MM.1S (cell line): ENCODE data around the gene CPXM1.
"Not testable (repeated sequence)": the region's sequence is repeated elsewhere in the genome, so short reads cannot be mapped to it uniquely, and the experiment has no call there.

Experiments
- DNase-seq: peaks from one replicate; pipeline ENCODE4 v3.0.0-alpha.2; 2015
- H2AFZ ChIP-seq: fragments of 300-600 bp; sonication (generic); 2 replicates; pipeline ENCODE4 v1.6.0; 2016; ENCODE audit warnings: antibody characterized with exemption, low read length
- H3F3A ChIP-seq: fragments of 300-600 bp; sonication (generic); 2 replicates; pipeline ENCODE4 v1.6.1; 2016; ENCODE audit warnings: mild to moderate bottlenecking, antibody characterized with exemption, low read length, moderate library complexity, mixed read lengths; ENCODE audit not compliant: insufficient read depth
- H3K27ac ChIP-seq: fragments of 300-600 bp; sonication (generic); 2 replicates; pipeline ENCODE4 v1.5.1; 2016; ENCODE audit warnings: mild to moderate bottlenecking, low read length
- H3K27me3 ChIP-seq: fragments of 300-600 bp; sonication (generic); replicated peaks from 2 replicates; pipeline ENCODE4 v1.6.0; 2016; ENCODE audit warnings: low read length; ENCODE audit not compliant: insufficient read depth
- H3K36me3 ChIP-seq: fragments of 300-600 bp; sonication (generic); replicated peaks from 2 replicates; pipeline ENCODE4 v1.6.1; 2016; ENCODE audit warnings: mild to moderate bottlenecking, low read length, mixed read lengths; ENCODE audit not compliant: insufficient read depth
- H3K4me1 ChIP-seq: fragments of 300-600 bp; sonication (generic); 2 replicates; pipeline ENCODE4 v1.6.1; 2016; ENCODE audit warnings: low read length, mixed read lengths
- H3K4me2 ChIP-seq: fragments of 300-600 bp; sonication (generic); 2 replicates; pipeline ENCODE4 v1.6.0; 2016; ENCODE audit warnings: low read depth, low read length
- H3K4me3 ChIP-seq: fragments of 300-600 bp; sonication (generic); 2 replicates; pipeline ENCODE4 v1.5.1; 2016; ENCODE audit warnings: low read length, mixed read lengths
- H3K79me2 ChIP-seq: fragments of 300-600 bp; sonication (generic); 2 replicates; pipeline ENCODE4 v1.6.1; 2016; ENCODE audit warnings: mixed run types, low read length, mixed read lengths
- H3K9ac ChIP-seq: fragments of 300-600 bp; sonication (generic); 2 replicates; pipeline ENCODE4 v1.6.1; 2016; ENCODE audit warnings: low read length, mixed read lengths
- H3K9me2 ChIP-seq: fragments of 300-600 bp; sonication (generic); replicated peaks from 2 replicates; pipeline ENCODE4 v1.6.1; 2016; ENCODE audit warnings: mild to moderate bottlenecking, low read length, mixed read lengths; ENCODE audit not compliant: insufficient read depth
- H3K9me3 ChIP-seq: fragments of 300-600 bp; sonication (generic); replicated peaks from 2 replicates; pipeline ENCODE4 v1.6.1; 2016; ENCODE audit warnings: mild to moderate bottlenecking, low read length, mixed read lengths; ENCODE audit not compliant: insufficient read depth
- H4K20me1 ChIP-seq: fragments of 300-600 bp; sonication (generic); 2 replicates; pipeline ENCODE4 v1.6.1; 2016; ENCODE audit warnings: mild to moderate bottlenecking, low read length, moderate library complexity, mixed read lengths; ENCODE audit not compliant: insufficient read depth
- CTCF ChIP-seq: fragments of 300-600 bp; sonication (generic); IDR thresholded peaks from 2 replicates; pipeline ENCODE4 v1.5.1; 2016; ENCODE audit warnings: antibody characterized with exemption, low read length, mixed read lengths
- EZH2 ChIP-seq: fragments of 300-600 bp; sonication (generic); optimal IDR thresholded peaks from 2 replicates; pipeline ENCODE3; 2017; ENCODE audit warnings: low read depth, mild to moderate bottlenecking, antibody characterized with exemption, low read length, mixed read lengths
- EZH2phosphoT487 ChIP-seq: fragments of 300-600 bp; sonication (generic); IDR thresholded peaks from 2 replicates; pipeline ENCODE4 v1.6.1; 2018; ENCODE audit warnings: antibody characterized with exemption, low read length

The CPXM1 gene

GRCh38 chr20:2835331-2835796, 34.9 kb upstream of the CPXM1 start:
- H3K27me3 ChIP-seq: no peaks in the 10 kb centered on the region
- H3K4me2 ChIP-seq: no peak overlapping the region
- H3K4me1 ChIP-seq: peaks cover 5% of the 10 kb centered on the region; the same call in 1 of the 2 replicates
- H3F3A ChIP-seq: no peaks in the 10 kb centered on the region
- H4K20me1 ChIP-seq: no peaks in the 10 kb centered on the region
- no peaks in the 10 kb centered on the region for H3K9me2 ChIP-seq
- H3K9ac ChIP-seq: no peak overlapping the region
- no peak overlapping the region for H2AFZ ChIP-seq
- no peaks in the 10 kb centered on the region for H3K9me3 ChIP-seq
- H3K79me2 ChIP-seq: no peaks in the 10 kb centered on the region
- H3K36me3 ChIP-seq: no peaks in the 10 kb centered on the region
- H3K27ac ChIP-seq: no peak overlapping the region
- TF ChIP-seq EZH2phosphoT487: no peak
- no peak for TF ChIP-seq CTCF
- TF ChIP-seq EZH2: no peak
- H3K4me3 ChIP-seq: no peak overlapping the region
- DNase-seq: no peak

GRCh38 chr20:2834401-2835110, 34.1 kb upstream of the CPXM1 start:
- no peaks in the 10 kb centered on the region for H3K27me3 ChIP-seq
- H2AFZ ChIP-seq: no peak overlapping the region
- H3K27ac ChIP-seq: no peak overlapping the region
- H3F3A ChIP-seq: no peaks in the 10 kb centered on the region
- no peaks in the 10 kb centered on the region for H3K36me3 ChIP-seq
- no peaks in the 10 kb centered on the region for H3K9me3 ChIP-seq
- H3K9ac ChIP-seq: no peak overlapping the region
- no peak overlapping the region for H3K4me2 ChIP-seq
- H3K4me1 ChIP-seq: peaks cover under 1% of the 10 kb centered on the region; the same call in 1 of the 2 replicates
- DNase-seq: no peak
- H3K79me2 ChIP-seq: no peaks in the 10 kb centered on the region
- no peaks in the 10 kb centered on the region for H3K9me2 ChIP-seq
- H4K20me1 ChIP-seq: no peaks in the 10 kb centered on the region
- TF ChIP-seq EZH2: no peak
- TF ChIP-seq EZH2phosphoT487: no peak
- TF ChIP-seq CTCF: no peak
- H3K4me3 ChIP-seq: no peak overlapping the region

GRCh38 chr20:2833761-2834160, 33.3 kb upstream of the CPXM1 start:
- Histone ChIP-seq H3K4me2 (no peak overlapping the region), H4K20me1 (no peaks in the 10 kb centered on the region), H2AFZ (no peak overlapping the region), H3K4me1 (no peaks in the 10 kb centered on the region), H3K9ac (no peak overlapping the region), H3K9me3 (no peaks in the 10 kb centered on the region), H3K36me3 (no peaks in the 10 kb centered on the region), H3F3A (no peaks in the 10 kb centered on the region), H3K4me3 (no peak overlapping the region), H3K79me2 (no peaks in the 10 kb centered on the region), H3K27ac (no peak overlapping the region), H3K27me3 (no peaks in the 10 kb centered on the region), H3K9me2 (no peaks in the 10 kb centered on the region)
- TF ChIP-seq EZH2phosphoT487 (no peak), CTCF (no peak), EZH2 (no peak)
- no peak for DNase-seq

GRCh38 chr20:2831206-2831605, 30.8 kb upstream of the CPXM1 start:
- not testable (repeated sequence) for H3K4me1 ChIP-seq, H3K4me3 ChIP-seq, H3K27me3 ChIP-seq, H3K9me2 ChIP-seq, H3K9me3 ChIP-seq, H3K36me3 ChIP-seq, H3K27ac ChIP-seq, DNase-seq, H4K20me1 ChIP-seq, H3K79me2 ChIP-seq, H3K9ac ChIP-seq, H3F3A ChIP-seq, H2AFZ ChIP-seq, H3K4me2 ChIP-seq
